Adrenal gland (tissue), 5 donors: Measurements from ENCODE around the gene CHRNA3.

Source experiments
- POLR2A ChIP-seq, 2 donors: fragments of 450-650 bp; IDR thresholded peaks; one replicate each; pipeline ENCODE4 v1.6.1; 2017; ENCODE audit warnings: antibody characterized with exemption in 2 of 2, mild to moderate bottlenecking in 2 of 2, moderate library complexity in 1 of 2
- TF ChIP-seq, protein P1 (sequence below), 6 experiments: fragments of 450-650 bp in 4 of 6; fragments of 200-600 bp in 2 of 6; sonication (generic) in 1 of 6; IDR thresholded peaks; 1 replicate in 5 of 6; 2 replicates in 1 of 6; pipeline versions ENCODE4 v1.5.1 to v1.8.0; 2016 to 2021; ENCODE audit warnings: antibody characterized with exemption in 6 of 6, mild to moderate bottlenecking in 2 of 6, moderate library complexity in 1 of 6
- donor health status: DM: no; HTN: no; CAD: no.

DNA sequence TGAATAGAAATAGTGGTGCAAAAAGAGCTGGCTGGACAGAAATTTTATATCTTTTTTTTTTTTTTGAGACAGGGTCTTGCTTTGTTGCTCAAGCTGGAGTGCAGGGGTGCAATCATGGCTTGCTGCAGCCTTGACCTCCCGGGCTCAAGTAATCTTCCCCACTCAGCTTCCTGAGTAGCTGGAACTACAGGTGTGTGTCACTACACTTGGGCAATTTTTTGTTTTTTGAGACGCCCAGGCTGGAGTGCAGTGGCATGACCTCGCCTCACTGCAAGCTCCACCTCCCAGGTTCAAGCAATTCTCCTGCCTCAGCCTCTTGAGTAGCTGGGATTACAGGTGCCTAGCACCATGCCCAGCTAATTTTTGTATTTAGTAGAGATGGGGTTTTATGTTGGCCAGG, 22.4 kb downstream of the CHRNA3 start:
- TF ChIP-seq, protein P1, sequence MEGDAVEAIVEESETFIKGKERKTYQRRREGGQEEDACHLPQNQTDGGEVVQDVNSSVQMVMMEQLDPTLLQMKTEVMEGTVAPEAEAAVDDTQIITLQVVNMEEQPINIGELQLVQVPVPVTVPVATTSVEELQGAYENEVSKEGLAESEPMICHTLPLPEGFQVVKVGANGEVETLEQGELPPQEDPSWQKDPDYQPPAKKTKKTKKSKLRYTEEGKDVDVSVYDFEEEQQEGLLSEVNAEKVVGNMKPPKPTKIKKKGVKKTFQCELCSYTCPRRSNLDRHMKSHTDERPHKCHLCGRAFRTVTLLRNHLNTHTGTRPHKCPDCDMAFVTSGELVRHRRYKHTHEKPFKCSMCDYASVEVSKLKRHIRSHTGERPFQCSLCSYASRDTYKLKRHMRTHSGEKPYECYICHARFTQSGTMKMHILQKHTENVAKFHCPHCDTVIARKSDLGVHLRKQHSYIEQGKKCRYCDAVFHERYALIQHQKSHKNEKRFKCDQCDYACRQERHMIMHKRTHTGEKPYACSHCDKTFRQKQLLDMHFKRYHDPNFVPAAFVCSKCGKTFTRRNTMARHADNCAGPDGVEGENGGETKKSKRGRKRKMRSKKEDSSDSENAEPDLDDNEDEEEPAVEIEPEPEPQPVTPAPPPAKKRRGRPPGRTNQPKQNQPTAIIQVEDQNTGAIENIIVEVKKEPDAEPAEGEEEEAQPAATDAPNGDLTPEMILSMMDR (IDR thresholded peaks at IDR 0.05) = no peak
- no peak for TF ChIP-seq POLR2A (IDR thresholded peaks at IDR 0.05)
